ENCODE data around the gene OSBPL1A.

Gene OSBPL1A

DNA sequence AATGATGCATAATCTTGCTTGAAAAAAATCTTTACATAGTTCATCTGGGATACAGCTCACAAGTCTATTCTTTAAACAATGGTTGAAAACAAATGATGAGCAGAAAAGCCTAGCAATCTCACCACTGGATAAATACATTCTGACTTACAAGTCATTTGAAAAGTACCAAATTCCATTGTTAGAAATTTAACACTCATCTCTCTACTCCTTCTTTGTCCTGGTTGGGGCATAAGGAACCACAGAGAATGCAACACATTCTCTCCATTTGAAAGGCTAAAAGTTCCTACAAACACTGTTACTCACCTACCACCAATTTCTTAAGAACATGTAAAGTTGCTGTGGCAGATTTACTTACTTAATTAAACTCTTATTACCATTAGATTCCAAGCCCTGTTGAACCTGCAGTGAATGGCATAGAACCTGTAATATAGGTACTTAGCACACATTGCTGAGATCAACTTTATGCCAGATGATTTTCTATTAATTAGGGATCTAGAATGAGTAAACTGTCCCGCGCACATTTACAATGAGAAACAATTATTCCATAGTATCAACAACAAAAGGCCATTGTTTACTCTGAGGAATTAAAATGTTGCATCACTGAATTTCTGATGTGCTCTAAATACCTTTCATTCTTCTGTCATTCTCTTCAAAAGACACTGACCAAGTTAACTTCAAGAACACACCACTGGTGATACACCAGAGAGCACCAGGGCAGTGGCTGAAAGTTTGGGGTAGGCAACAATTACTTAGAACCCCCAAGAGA lies 189.2 kb downstream of the OSBPL1A start:
- H3K9me3 Mint-ChIP-seq: no peaks in the 10 kb centered on the region

DNA sequence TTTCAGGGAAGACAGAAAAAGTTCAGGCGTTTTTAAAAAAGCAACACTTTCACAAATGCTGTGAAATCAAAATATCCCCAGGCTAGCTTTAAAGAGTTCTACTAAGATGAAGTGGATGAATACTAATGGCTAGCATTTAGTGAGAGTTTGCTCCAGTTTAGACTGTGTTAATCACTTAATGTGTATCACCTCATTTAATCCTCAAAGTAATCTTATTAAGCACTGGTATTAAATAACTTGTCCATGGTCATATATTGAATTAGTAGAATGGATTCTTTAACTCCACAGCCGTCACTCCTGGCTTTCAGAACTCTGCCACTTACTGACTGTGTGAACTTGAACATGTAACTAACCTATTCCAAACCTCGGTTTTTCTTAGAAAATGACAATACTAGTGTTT lies 192.7 kb downstream of the OSBPL1A start:
- no peak overlapping the region for H3K27ac Mint-ChIP-seq
- ATAC-seq (no peak), DNase-seq (no peak)
- H3K27me3 Mint-ChIP-seq: no peaks in the 10 kb centered on the region
- no peak overlapping the region for H3K4me3 Mint-ChIP-seq
- no peaks in the 10 kb centered on the region for H3K9me3 Mint-ChIP-seq
- no peaks in the 10 kb centered on the region for H3K4me1 Mint-ChIP-seq

More for the DNA sequence above, 189.2 kb downstream of the OSBPL1A start:
- no peak for ATAC-seq
- no peaks in the 10 kb centered on the region for H3K27me3 Mint-ChIP-seq
- DNase-seq: no peak
- H3K27ac Mint-ChIP-seq: no peak overlapping the region
- no peak overlapping the region for H3K4me3 Mint-ChIP-seq
- H3K4me1 Mint-ChIP-seq: no peaks in the 10 kb centered on the region

DNA sequence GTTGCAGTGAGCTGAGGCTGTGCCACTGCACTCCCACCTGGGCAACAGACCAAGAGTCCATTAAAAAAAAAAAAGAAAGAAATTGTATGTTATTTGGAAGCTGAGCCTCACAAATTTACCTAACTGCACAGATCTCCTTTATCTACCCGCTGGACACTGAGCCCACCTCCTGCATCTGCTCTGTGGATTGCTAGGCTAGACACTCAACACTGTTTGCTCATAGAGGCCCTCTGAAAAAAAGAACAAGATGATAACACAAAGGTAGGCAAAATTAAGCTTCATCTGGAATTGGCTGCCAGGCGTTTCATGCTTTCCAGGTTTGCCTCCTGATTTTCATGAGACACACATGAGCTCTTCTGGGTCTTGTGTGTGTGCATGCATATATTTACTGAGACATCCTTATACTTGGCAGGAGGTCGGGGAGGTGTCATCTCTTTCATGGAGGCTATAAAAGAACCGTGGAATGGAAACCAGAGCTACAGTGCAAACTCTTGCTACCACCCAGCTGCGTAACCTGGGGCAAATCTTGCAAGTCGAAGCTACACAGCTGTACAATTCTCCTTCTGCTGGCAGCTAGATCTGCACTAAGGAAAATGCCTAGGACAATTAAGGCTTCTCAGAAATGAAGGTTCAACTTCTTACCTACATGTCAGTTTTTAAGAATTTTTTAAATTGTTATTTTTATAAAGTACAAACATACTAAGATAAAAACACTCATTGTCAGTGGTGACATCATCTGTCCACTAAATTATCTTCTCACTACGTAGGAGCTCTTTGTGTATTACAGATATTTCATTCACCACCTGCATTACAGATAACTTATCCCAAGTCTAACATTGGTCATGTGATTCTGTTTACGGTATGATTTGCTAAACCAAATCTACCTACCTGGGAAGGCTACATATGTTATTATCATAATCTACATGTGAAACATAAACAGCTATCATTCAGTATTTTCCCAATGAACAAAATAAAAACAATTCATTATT lies 195.6 kb downstream of the OSBPL1A start:
- Mint-ChIP-seq H3K27ac (no peak overlapping the region), H3K4me3 (no peak overlapping the region), H3K4me1 (no peaks in the 10 kb centered on the region), H3K27me3 (no peaks in the 10 kb centered on the region), H3K9me3 (no peaks in the 10 kb centered on the region)
- ATAC-seq: no peak
- DNase-seq: no peak

- Mint-ChIP-seq H3K4me1 (no peaks in the 10 kb centered on the region), H3K27ac (no peak overlapping the region), H3K9me3 (no peaks in the 10 kb centered on the region), H3K27me3 (no peaks in the 10 kb centered on the region), H3K4me3 (no peak overlapping the region)
- no peak for ATAC-seq
- DNase-seq: no peak
Measured at GRCh38 chr18:24200494-24201290, 196.9 kb downstream of the OSBPL1A start.

DNA sequence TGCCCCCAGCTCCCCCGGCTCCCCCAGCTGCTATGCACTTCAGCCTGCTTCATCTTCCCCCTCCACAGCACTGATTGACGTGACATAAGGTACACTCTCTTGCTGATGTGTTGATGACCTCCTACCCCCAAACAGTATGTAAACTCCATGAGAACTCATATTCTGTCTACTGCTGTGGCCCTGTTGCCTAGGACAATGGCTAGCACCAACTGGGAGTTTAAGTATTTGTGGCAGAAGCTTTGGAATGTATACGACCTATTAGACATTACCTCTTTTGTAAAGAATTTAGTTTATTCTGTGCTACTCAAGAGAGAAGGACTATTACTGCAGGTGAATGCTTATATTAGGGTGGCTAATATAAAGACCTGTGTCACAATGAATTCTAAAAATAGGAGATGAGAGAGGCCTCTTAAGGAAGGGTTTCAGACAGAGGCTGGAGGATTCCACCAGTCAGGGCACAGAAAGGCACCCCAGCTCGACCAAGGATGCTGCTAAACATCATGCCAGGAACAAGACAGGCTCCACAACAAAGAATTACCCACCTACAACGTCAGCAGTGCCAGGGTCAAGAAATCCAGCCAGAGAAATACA lies 198.2 kb downstream of the OSBPL1A start:
- H3K4me3 Mint-ChIP-seq: no peak overlapping the region
- no peaks in the 10 kb centered on the region for H3K9me3 Mint-ChIP-seq
- no peaks in the 10 kb centered on the region for H3K4me1 Mint-ChIP-seq
- DNase-seq: no peak
- ATAC-seq: no peak
- H3K27me3 Mint-ChIP-seq: no peaks in the 10 kb centered on the region
- H3K27ac Mint-ChIP-seq: no peak overlapping the region

DNA sequence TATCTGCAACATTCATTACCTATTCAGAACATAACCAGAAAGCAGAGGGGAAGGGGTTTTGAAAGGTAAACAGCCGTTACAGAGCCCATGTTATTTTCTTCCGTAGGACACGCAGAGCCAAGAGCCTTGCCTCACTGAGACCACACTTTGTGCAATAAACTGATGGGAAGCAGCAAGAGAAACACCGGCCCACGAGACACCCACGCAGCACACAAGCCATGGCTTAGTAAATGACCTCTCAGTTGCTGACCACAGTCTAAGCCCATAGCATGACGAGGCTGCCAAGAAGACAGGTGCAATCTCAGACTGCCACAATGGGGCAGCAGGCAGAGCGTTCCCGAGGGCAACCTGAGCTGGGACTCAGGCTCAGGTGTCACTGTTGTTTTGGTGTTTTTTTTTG lies 199.2 kb downstream of the OSBPL1A start:
- DNase-seq (no peak), ATAC-seq (no peak)
- peak overlapping the region in 1 of 2 donors; percentile 61 for H3K27ac Mint-ChIP-seq
- no peaks in the 10 kb centered on the region for H3K9me3 Mint-ChIP-seq
- H3K4me1 Mint-ChIP-seq: no peaks in the 10 kb centered on the region
- no peaks in the 10 kb centered on the region for H3K27me3 Mint-ChIP-seq
- no peak overlapping the region for H3K4me3 Mint-ChIP-seq

- no peaks in the 10 kb centered on the region for H3K9me3 Mint-ChIP-seq
- peaks cover 4% of the 10 kb centered on the region for H3K27me3 Mint-ChIP-seq
- H3K27ac Mint-ChIP-seq: no peak overlapping the region
- ATAC-seq (no peak), DNase-seq (no peak)
- no peaks in the 10 kb centered on the region for H3K4me1 Mint-ChIP-seq
- no peak overlapping the region for H3K4me3 Mint-ChIP-seq
Measured at GRCh38 chr18:24197412-24197811, 200.2 kb downstream of the OSBPL1A start.

DNA sequence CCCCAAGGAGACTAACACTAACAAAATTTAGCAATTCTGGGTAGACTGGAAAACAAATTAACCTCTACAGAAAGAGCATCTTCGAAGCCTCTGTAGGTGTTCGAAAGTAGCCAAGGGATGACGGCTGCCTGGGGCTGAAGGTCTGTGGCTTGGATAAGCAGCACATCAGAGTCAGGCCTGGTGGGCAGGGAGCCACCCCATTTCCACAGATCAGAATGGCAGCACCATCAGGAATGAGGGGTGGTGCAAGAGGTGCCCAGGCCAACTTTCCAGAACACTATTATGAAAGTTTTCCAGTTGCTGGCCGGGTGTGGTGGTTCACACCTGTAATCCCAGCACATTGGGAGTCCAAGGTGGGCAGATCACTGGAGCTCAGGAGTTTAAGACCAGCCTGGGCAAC lies 200.9 kb downstream of the OSBPL1A start:
- Mint-ChIP-seq H3K4me1 (no peaks in the 10 kb centered on the region), H3K4me3 (no peak overlapping the region), H3K27me3 (peaks cover 5% of the 10 kb centered on the region), H3K27ac (no peak overlapping the region), H3K9me3 (no peaks in the 10 kb centered on the region)
- DNase-seq (no peak), ATAC-seq (no peak)

DNA sequence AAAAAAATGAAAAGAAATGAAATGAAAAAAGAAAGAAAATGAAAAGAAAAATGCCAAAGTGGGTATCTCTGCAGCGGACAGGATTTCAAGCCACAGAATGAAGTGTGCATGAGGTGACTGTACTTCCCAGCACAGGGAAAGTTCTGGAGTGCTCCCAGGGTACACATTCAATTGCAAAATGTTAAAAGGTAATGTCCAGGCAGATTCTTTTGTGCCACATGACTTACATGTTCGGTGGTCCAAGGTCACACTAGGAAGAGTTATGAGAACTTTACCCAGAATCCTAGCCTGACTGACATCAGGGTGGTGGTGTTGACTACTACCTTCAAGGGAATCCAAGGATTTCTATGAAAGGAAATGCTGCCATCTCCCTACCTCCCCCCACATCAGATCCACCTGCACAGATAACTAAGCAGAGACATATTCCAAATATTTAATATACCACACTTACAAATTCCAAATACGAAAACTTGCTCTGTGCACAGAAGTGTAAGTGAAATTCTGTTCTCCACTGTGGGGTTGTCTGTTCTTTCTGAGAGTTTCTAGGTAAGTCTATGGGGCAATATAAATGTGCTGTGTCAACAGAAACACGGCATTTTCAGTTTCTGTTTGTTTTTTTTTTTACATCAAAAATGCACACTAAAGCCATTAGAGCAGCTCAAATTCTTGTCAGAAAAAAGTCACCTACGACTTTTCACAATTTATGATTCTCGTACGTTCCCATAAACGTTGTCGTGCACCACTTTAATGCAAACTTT lies 202.1 kb downstream of the OSBPL1A start:
- no peaks in the 10 kb centered on the region for H3K4me1 Mint-ChIP-seq
- DNase-seq (no peak), ATAC-seq (no peak)
- no peaks in the 10 kb centered on the region for H3K9me3 Mint-ChIP-seq
- no peak overlapping the region for H3K4me3 Mint-ChIP-seq
- peaks cover 5% of the 10 kb centered on the region for H3K27me3 Mint-ChIP-seq
- H3K27ac Mint-ChIP-seq: no peak overlapping the region

DNA sequence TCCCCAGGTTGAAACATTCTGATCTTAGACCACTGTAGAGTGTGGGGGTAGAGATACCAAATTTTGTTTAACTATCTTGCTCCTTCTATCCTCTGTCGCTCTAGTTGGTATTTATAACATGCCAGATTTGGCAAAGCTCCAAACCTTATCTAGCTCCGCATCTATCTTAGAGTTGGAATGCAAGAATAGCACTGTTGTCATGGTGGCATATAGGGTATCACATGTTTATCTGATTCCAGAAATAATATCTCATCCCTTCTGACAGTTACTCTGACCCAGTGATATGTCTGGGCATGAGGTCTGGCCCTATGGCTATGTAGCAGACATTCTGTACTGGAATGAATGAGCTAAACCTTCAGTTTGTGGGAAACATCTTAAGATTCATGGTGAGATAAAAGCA lies 207.0 kb downstream of the OSBPL1A start:
- Mint-ChIP-seq H3K4me3 (no peak overlapping the region), H3K27me3 (peaks cover 5% of the 10 kb centered on the region), H3K27ac (no peak overlapping the region), H3K9me3 (no peaks in the 10 kb centered on the region), H3K4me1 (no peaks in the 10 kb centered on the region)
- ATAC-seq (no peak), DNase-seq (no peak)

DNA sequence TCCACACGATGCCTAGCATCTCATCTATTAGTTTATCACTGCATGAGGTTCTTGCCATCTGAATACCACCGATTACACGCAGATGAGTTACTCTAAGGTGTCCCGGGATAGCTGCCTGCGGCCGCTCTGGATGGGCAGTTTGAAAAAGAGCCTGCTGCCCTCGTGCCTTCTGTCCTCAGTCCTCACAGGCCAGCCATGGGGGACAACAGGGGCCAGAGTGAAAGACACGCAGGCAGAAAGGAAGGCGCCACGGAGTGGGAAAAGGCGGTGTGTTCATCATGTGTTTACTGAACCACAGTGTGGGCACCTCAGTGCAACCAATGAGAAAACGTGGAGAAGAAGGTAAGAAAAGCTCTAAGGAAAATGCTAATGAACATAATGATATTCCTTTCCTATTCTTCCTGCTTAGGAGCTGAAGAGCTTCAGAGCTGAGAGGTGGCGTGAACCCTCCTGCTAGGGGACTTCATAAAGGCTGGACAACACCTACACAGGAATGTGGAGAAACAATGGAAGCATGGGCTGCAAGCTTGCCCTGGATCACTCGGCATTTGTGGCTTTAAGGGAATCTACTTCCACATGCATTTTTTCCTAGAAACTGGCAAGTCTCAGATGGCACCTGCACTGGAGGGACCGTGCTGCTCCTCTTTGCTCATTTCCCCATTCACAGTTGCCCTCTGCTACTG lies 207.8 kb downstream of the OSBPL1A start:
- peaks cover 5% of the 10 kb centered on the region for H3K27me3 Mint-ChIP-seq
- no peak overlapping the region for H3K4me3 Mint-ChIP-seq
- ATAC-seq (no peak), DNase-seq (no peak)
- no peaks in the 10 kb centered on the region for H3K9me3 Mint-ChIP-seq
- H3K4me1 Mint-ChIP-seq: no peaks in the 10 kb centered on the region
- no peak overlapping the region for H3K27ac Mint-ChIP-seq

DNA sequence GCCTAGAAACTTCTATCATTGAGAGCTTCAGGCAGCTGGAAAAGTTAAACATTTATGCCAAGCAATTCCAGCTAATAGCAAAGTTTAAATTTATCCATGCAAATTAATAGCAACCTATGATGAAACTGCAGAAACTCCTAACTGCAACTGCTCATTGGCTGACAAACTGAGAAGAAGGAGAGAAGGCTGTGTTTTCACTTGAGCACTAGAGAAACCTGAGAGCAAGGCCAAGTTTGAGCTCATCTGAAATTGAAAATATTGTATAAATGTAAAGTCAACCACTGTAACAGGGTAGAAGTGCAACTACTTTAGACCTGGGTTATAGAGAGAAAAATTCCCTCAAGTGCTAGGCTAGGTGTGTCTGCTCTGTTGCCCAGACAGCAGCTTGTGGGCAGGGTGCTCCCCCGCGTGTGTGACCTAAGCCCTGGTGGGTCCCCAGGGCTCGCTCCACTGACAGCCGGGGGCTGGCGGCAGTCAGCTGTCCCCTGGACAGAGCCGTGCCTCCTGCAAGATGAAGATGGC lies 208.6 kb downstream of the OSBPL1A start:
- peaks cover 5% of the 10 kb centered on the region for H3K27me3 Mint-ChIP-seq
- DNase-seq (no peak), ATAC-seq (no peak)
- H3K27ac Mint-ChIP-seq: no peak overlapping the region
- H3K4me3 Mint-ChIP-seq: no peak overlapping the region
- no peaks in the 10 kb centered on the region for H3K9me3 Mint-ChIP-seq
- no peaks in the 10 kb centered on the region for H3K4me1 Mint-ChIP-seq

GRCh38 chr18:24188120-24188519 lies 209.5 kb downstream of the OSBPL1A start:
- H3K27ac Mint-ChIP-seq: no peak overlapping the region
- ATAC-seq (no peak), DNase-seq (no peak)
- no peak overlapping the region for H3K4me3 Mint-ChIP-seq
- H3K4me1 Mint-ChIP-seq: no peaks in the 10 kb centered on the region
- peaks cover 5% of the 10 kb centered on the region for H3K27me3 Mint-ChIP-seq
- H3K9me3 Mint-ChIP-seq: no peaks in the 10 kb centered on the region

DNA sequence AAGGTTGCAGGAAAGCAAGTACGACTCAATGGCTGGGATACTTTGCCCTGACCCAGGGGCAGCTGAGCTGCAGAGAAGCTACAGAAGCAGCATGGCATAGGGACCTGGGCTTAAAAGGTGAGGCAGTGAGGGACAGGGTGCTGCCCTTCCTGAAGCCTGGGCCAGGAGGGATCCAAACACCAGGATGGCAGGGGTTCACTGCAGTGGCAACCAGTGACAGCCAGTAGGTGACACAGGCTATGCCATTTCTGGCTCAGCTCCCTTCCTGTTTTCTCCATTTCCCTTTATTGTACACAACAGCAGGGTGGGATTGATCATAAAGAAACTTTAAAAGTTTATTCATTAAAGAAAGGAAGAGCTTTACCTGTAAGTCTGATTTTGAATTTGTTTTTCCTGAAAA lies 209.9 kb downstream of the OSBPL1A start:
- no peaks in the 10 kb centered on the region for H3K9me3 Mint-ChIP-seq
- peaks cover 4% of the 10 kb centered on the region for H3K27me3 Mint-ChIP-seq
- no peak overlapping the region for H3K27ac Mint-ChIP-seq
- no peak overlapping the region for H3K4me3 Mint-ChIP-seq
- no peaks in the 10 kb centered on the region for H3K4me1 Mint-ChIP-seq
- no peak for ATAC-seq
- DNase-seq: no peak
